ENCODE results near the gene GMDS. TPM values are rescaled to one million over a fixed set of nuclear protein-coding genes. Genes with fewer than 3 reads are reported as not detected.

GMDS gene
- total and polyA plus RNA-seq, 2 of the 4 experiments (the other 2 are of a cell fraction) = 7.3 to 21.9 TPM

- in situ Hi-C loops (cut with MboI; ENCODE audit: low sequenced_read_pairs) (no loop called here), intact Hi-C loops (cut with micrococcal nuclease) (no loop called here), dilution Hi-C loops (cut with HindIII; ENCODE audit: low sequenced_read_pairs, unreplicated experiment) (no loop called here)
- TF ChIP-seq CTCF (conservative IDR thresholded peaks at IDR 0.05; ENCODE audit: low read depth, low read length) = no peak
- no peak for TF ChIP-seq CEBPB (IDR thresholded peaks at IDR 0.05; ENCODE audit: low read depth, low read length)
- no peak for TF ChIP-seq CHD1 (IDR thresholded peaks at IDR 0.05; ENCODE audit: low read depth, low read length)
- no peak for TF ChIP-seq POLR2A (IDR thresholded peaks at IDR 0.05; ENCODE audit: low read depth, low read length)
- no peak for TF ChIP-seq MAFK (IDR thresholded peaks at IDR 0.05; ENCODE audit: low read depth, low read length)
- no peak for TF ChIP-seq USF2 (IDR thresholded peaks at IDR 0.05; ENCODE audit: low read depth, low read length)
- no peak for TF ChIP-seq BHLHE40 (IDR thresholded peaks at IDR 0.05; ENCODE audit: low read depth, low read length)
- TF ChIP-seq RCOR1 (IDR thresholded peaks at IDR 0.05; ENCODE audit: insufficient replicate concordance, low read length) = no peak
- TF ChIP-seq FOS (IDR thresholded peaks at IDR 0.05; ENCODE audit: low read depth, low read length) = no peak
- TF ChIP-seq SMC3 (IDR thresholded peaks at IDR 0.05; ENCODE audit: low read depth, low read length) = no peak
- no peak for TF ChIP-seq ELK1 (IDR thresholded peaks at IDR 0.05; ENCODE audit: borderline replicate concordance, low read depth, low read length)
- TF ChIP-seq NFE2L2 (IDR thresholded peaks at IDR 0.05; ENCODE audit: low read depth, low read length) = no peak
- TF ChIP-seq MAZ (IDR thresholded peaks at IDR 0.05; ENCODE audit: borderline replicate concordance, low read depth, low read length) = no peak
- no peak for TF ChIP-seq RFX5 (IDR thresholded peaks at IDR 0.05; ENCODE audit: low read depth, low read length)
- TF ChIP-seq MXI1 (IDR thresholded peaks at IDR 0.05; ENCODE audit: borderline replicate concordance, low read depth, low read length) = no peak
- Histone ChIP-seq H3K9me1 (ENCODE audit: insufficient read depth, low read length) (no peaks in the 10 kb centered on the region; the same call in 1 of the 2 replicates), H3K79me1 (ENCODE audit: low read depth in 1 of 2, low read length in 2 of 2) (no peaks in the 10 kb centered on the region; a peak in 1 of 4 replicates), H2AK9ac (replicated peaks; ENCODE audit: low read depth, low read length, poor library complexity) (no peak overlapping the region), H2AFZ (replicated peaks; ENCODE audit: low read length, poor library complexity) (no peak overlapping the region), H3K9me3 (ENCODE audit: control insufficient read depth, insufficient read depth, low read length) (no peaks in the 10 kb centered on the region), H3K36me3 (ENCODE audit: control insufficient read depth, insufficient read depth, low read length) (no peaks in the 10 kb centered on the region), H2BK120ac (ENCODE audit: low read depth, low read length) (no peak overlapping the region), H4K91ac (ENCODE audit: insufficient read depth, low read depth, low read length) (no peak overlapping the region), H3K27me3 (ENCODE audit: control insufficient read depth, insufficient read depth, low read length) (no peaks in the 10 kb centered on the region), H3K56ac (ENCODE audit: extremely low read depth, insufficient read depth, low read length) (no peak overlapping the region), H3K4me2 (ENCODE audit: low read depth, low read length) (no peak overlapping the region), H3K9ac (ENCODE audit: low read depth, low read length) (no peak overlapping the region), H3K4me1 (ENCODE audit: control insufficient read depth, insufficient read depth, low read length) (peaks cover 3% of the 10 kb centered on the region; the same call in 1 of the 2 replicates), H4K8ac (ENCODE audit: low read depth in 2 of 2, low read length in 2 of 2) (no peak overlapping the region), H2BK20ac (ENCODE audit: low read depth, low read length) (no peak overlapping the region), H3K27ac (ENCODE audit: insufficient read depth, low read length) (no peak overlapping the region), H3K14ac (replicated peaks; ENCODE audit: low read depth, low read length) (0 out of 2 replicates have a peak overlapping the region, but pooled peaks have one; percentile 40), H4K20me1 (ENCODE audit: insufficient read depth, low read length) (no peaks in the 10 kb centered on the region), H2BK15ac (ENCODE audit: low read depth, low read length) (no peak overlapping the region), H3K18ac (ENCODE audit: low read depth, low read length) (no peak overlapping the region), H2BK5ac (ENCODE audit: low read depth, low read length, poor library complexity, severe bottlenecking) (no peak overlapping the region), H3K4me3 (ENCODE audit: insufficient read depth, low read depth, low read length) (no peak overlapping the region), H3K23ac (ENCODE audit: low read depth, low read length) (no peak overlapping the region), H2AK5ac (ENCODE audit: low read depth, low read length) (no peak overlapping the region), H3K4ac (ENCODE audit: low read depth, low read length) (no peak overlapping the region), H4K5ac (ENCODE audit: low read depth, low read length) (no peak overlapping the region)
- BruUV-seq (replicated peaks) = no TSS peak
- DNase-seq (no peak), ATAC-seq (ENCODE audit: low read depth) (no peak)
- WGBS, 2 experiments (ENCODE audit: extremely low coverage in 2 of 2, insufficient read length in 1 of 2) = 86% methylated on average over 4 of the region's 7 CpGs; no CpG with 5 or more reads in 1 of the 2 experiments
- CTCF ChIA-PET = no interaction called here
- POLR2A ChIA-PET (ENCODE audit: unreplicated experiment) = no interaction called here
Observed at GRCh38 chr6:2129182-2129621, 116.2 kb downstream of the GMDS start.
